ENCODE measurements around the gene C1orf226. TPM values are rescaled to one million over a fixed set of nuclear protein-coding genes. Genes with fewer than 3 reads are reported as not detected.

C1orf226 gene
- total and polyA plus RNA-seq, 2 of the 8 experiments (the other 6 are each of a cell fraction or from before 2014, with no cell fraction given), result 8.2 to 18.8 TPM

- TF ChIP-seq CHD7 (IDR thresholded peaks at IDR 0.05; ENCODE audit: insufficient replicate concordance, low read length) (no peak), RBBP5 (IDR thresholded peaks at IDR 0.05; ENCODE audit: borderline replicate concordance, low read depth, low read length) (no peak), SP1 (IDR thresholded peaks at IDR 0.05; ENCODE audit: low read depth, low read length) (no peak), POU5F1 (IDR thresholded peaks at IDR 0.05; ENCODE audit: low read depth, low read length) (no peak), SP2 (IDR thresholded peaks at IDR 0.05; ENCODE audit: low read length) (no peak), POLR2A (IDR thresholded peaks at IDR 0.05; ENCODE audit: control extremely low read depth in 1 of 2, low read depth in 2 of 2, low read length in 2 of 2) (no peak), CBX8 (IDR thresholded peaks at IDR 0.05; ENCODE audit: borderline replicate concordance, low read depth, low read length) (no peak)
Observed at GRCh38 chr1:162361349-162361748, 20.2 kb upstream of the C1orf226 start (continued).

Data from H1 (cell line).